Stimulated activated CD8-positive, alpha-beta memory T cell treated with anti-CD3 and anti-CD28 coated beads, Interleukin-15, amount 100 ng/mL, for 1 hour (primary cell): ENCODE results near the gene CACNA2D2.

Experiments used
- DNase-seq: peaks from one replicate; pipeline ENCODE4 v3.0.0-alpha.2; 2020; ENCODE audit warnings: low read depth

The CACNA2D2 gene

DNA sequence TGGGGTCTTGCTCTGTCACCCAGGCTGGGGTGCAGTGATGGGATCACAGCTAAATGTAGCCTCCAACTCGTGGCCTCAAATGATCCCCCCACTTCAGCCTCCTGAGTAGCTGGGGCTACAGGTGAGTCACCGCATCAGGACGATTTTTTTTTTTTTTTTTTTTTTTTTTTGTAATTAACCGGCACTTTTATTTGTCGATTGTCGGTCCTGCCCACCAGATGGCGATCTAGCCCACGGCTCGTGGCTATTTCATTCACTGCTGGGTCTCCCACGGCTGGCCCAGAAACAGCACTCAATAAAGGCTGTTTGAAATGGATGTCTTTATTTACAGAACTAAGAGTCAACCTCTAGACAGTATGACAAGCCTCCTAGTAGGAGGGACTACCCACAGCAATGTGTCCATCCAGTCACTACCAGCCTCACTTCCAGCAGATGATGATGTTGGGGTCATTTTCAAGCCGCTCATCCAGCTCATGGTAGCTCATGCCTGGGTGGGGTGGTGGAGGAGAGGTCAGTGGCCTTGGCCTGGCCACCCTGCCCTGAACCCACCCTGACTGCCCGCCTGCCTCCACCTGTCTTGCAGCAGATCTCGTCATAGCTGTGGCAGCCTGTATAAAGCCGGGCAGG lies 156.1 kb downstream of the CACNA2D2 start:
- DNase-seq, result peak; percentile 58

GRCh38 chr3:50345586-50346234 lies 157.7 kb downstream of the CACNA2D2 start, which contains the start of gene ZMYND10:
Gene ZMYND10, minus strand, starts transcription at chr3:50345732. Its CDS starts 153 bp downstream, at chr3:50345579.
- no peak for DNase-seq

DNA sequence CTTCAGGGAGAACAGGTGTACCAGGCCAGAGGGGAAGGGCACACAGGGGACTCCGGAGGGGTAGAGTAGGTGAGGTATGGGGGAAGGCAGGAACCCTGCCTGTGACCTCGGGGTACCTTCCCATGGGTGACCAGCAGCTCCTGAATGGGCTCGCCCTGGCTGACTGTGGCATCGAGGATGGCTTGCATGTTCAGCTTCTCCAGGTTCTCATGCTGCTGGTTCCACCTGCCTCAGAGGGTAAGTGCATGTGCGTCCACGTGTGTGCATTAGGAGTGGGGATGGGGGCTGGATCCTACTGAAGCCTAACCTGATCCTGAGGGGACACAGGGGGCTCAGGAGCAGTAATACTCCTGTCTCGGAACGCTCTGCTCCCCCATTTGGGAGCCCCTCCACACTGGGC lies 158.4 kb downstream of the CACNA2D2 start:
- DNase-seq, result no peak

GRCh38 chr3:50342813-50343633 lies 160.4 kb downstream of the CACNA2D2 start:
- DNase-seq, result no peak

DNA sequence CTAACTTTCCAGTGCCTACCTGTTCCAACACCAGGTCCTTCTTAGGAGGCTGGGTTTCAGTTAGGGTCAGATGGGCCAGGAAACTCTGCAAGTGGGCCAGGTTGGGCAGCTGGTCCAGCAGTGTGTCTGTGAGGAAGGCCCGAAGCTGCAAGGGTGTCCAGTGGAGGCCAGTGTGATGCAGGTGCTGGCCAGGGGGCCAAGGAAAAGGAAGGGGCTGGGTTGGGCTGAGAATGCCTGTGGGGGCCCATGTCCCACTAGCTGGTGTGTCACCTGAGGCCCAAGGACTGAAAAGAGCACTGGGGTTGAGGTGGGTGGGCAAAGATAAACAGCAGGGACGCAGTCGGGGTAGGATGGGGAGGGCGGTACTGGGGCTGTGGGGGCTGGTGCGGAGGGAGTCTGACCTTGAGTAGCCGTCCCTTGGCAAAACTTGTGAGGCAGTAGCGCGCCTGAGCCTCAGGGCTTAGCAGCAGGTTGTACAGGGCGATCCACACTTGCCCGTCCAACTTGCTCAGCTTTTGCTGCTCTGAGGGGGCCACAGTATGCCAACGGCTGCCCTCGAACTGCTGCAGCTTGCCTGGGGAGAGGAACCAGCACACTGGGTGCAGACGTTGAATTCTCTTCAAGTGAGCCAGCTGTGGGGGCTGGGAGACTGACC lies 161.3 kb downstream of the CACNA2D2 start:
- no peak for DNase-seq

- no peak for DNase-seq
Observed at GRCh38 chr3:50341537-50341936, 161.9 kb downstream of the CACNA2D2 start.

GRCh38 chr3:50340448-50341329 lies 162.7 kb downstream of the CACNA2D2 start, which contains the start of gene RASSF1:
Gene RASSF1, minus strand, starts transcription at chr3:50340836. Its CDS starts 31 bp downstream, at chr3:50340805.
- DNase-seq, result no peak

GRCh38 chr3:50340147-50340447 lies 163.3 kb downstream of the CACNA2D2 start:
- DNase-seq, result no peak

- no peak for DNase-seq
Observed at GRCh38 chr3:50339485-50340146, 163.8 kb downstream of the CACNA2D2 start.

DNA sequence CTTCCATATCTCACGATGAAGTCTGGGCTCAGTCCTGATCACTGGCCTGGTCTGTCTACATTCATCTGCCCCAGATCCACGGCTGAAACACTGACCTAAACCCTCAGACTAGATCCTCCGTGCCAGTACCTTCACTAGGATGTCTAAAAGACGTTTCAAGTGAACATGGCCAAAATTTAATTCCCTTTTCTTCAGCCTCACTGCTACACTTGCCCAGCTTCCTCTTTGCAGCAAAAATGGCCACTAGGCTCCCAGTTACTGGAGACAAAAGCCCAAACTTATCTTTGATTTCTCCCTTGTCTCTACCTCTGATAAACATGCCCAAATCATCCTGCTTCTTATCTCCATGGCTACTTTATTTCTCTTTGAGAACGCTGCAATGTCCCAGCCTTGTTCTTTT lies 164.5 kb downstream of the CACNA2D2 start:
- DNase-seq, result no peak

DNA sequence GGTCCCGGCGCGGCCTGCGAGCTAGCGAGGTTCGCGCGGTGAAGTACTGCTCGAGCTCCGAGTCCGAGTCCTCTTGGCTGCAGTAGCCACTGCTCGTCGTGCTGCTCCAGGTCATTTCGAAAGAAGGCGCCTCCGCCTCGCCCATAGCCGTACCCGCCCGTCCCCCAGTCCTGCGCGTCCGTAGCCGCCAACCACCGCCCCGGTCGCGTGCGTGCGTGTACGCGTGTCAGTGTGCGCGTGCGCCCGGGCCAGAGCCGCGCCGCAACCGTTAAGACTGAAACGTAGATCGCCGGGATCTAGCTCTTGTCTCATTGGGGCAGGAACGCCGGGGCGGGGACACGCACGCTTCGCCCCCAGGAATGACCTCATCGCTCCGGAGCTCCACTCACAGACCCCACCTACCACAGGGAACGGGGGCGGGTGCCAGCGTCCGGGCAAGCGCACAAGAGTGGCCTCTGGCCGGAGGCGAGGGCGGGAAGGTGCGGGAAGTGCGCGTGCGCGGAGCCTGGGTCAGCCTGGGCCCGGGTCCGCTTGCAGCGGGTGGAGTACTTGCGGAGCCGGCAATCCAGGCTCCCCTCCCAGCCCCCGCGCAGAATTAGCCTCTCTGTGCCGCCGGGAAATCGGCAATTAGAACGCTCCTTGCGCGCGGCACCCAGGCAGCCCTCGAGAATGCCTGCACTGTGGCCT lies 166.1 kb downstream of the CACNA2D2 start:
- peak; percentile 81 for DNase-seq

- DNase-seq, result no peak
Observed at GRCh38 chr3:50336452-50337174, 166.8 kb downstream of the CACNA2D2 start.

DNA sequence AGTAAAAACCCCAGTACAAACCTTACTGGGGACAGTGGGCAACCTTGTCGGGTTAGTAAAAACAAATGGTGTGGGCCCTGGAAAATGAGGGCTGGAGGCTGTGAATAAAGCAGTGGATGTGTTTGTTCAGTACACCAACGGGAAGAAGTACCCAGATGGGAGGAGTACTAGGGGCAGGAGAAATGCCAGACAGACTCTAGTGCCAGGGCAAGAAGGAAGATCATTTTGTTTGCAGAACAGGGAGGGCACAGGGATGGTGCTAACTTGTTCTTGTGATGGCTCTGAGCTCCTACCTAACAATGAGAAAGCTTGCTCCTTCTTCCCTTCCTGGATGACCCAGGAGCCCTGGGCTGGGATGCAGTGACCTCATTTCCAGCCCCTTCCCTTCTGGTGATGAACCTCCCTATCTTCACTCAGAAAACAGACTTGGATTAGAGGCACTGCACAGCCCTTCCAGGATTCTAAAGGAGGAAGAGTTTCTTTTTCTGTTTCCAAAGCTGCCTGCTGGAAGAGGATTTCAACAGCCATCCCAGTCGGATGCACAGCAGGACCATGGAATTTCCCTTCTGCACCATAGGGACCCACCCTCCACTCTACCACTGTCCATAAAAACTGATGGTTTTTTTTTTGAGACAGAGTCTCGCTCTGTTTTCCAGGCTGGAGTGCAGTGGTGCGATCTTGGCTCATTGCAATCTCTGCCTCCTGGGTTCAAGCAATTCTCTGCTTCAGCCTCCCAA lies 168.9 kb downstream of the CACNA2D2 start:
- no peak for DNase-seq

- no peak for DNase-seq
Observed at GRCh38 chr3:50333744-50334328, 169.6 kb downstream of the CACNA2D2 start.

DNA sequence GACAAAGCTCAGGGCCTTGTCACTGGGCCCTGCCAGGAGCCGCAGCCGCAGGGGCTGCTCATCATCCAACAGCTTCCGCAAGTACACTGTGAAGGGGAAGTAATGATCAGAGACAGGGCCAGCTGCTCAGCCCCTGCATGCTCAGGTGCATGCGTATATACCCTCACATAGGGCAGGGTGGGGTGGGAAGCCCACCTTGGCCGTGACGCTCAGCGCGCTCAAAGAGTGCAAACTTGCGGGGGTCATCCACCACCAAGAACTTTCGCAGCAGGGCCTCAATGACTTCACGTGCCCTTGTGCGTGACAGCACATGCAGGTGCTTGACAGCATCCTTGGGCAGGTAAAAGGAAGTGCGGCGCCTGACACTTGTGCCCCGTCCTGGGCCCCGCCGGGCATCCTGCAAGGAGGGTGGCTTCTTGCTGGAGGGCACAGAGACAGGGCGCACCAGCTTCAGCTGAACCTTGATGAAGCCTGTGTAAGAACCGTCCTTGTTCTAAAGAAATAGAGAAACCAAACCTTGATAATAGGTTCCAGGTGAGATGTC lies 172.0 kb downstream of the CACNA2D2 start:
- no peak for DNase-seq

- no peak for DNase-seq
Observed at GRCh38 chr3:50330330-50330729, 173.1 kb downstream of the CACNA2D2 start.

DNA sequence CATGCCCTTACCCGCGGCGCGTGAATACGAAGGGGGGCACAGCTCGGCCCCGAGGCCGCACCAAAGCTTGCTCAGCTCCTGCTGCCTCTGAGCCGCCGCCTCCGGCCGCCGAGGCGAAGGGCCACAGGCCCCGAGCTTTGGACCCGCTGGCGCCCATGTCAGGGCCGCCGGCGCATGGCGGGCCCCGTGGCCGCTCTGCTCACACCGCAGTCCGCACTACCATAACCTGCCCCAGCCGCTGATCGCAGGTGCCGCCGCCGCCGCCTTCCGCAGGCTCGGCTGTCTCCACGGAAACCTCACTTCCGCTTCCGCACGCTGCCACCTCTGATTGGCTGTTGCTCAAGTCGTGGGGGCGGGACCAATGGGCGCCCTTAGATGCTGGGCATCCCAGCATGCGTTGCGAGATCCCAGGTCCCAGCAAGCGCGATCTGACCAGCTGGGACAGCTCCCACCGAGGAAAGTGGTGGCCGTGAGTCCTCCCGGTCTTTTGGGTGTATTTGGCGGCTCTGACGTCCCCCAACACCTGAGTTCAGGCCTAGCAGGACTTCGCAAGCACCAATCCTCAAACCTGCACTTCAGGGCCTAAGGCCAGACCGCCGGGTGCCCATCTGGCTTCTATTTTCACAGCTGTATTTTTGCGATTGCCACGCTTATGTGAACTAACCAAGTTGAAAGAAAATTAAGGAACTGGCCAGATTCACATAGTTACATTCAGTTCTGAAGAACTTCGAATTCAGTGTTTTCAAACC lies 175.3 kb downstream of the CACNA2D2 start, which contains the start of gene TUSC2:
Gene TUSC2, minus strand, starts transcription at position 281 of the 749 bp plus-strand sequence. Its CDS starts 124 bp downstream, at position 157.
- DNase-seq, result peak; percentile 91
